ENCODE results near the gene OTOF.

DNA sequence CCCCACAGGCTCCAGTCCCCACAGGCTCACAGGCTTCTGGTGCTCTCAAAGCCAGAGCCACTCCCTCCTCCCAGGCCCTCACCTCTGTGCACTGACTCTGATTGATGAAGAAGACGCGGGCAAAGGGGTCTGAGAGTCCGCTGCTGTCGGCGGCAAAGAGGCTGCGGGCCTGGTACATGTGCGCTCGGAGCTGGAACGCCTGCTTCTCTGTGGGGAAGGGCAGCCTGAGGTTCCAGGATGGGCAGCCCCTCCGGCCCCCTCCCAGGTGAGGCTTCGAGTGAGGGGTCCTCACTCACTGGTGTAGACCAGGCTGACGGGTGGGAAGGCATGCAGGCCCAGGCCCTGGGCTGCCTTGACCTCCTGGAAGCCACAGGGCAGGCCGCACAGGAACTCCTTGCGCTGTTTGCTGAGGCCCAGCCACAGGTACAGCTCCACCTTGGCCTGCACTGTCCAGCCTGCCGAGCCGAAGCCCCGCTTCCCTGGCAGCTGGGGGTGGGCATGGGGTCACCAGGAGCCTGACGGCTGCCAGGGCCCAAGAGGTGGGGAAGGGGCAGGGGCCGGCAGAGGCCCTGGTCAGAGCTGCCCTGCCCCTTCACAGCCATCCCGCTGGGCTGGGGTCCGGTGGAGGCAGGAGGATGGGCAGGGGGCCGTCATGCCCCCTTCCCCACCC lies 2.0 kb downstream of the OTOF start:
- TF ChIP-seq, protein P1, sequence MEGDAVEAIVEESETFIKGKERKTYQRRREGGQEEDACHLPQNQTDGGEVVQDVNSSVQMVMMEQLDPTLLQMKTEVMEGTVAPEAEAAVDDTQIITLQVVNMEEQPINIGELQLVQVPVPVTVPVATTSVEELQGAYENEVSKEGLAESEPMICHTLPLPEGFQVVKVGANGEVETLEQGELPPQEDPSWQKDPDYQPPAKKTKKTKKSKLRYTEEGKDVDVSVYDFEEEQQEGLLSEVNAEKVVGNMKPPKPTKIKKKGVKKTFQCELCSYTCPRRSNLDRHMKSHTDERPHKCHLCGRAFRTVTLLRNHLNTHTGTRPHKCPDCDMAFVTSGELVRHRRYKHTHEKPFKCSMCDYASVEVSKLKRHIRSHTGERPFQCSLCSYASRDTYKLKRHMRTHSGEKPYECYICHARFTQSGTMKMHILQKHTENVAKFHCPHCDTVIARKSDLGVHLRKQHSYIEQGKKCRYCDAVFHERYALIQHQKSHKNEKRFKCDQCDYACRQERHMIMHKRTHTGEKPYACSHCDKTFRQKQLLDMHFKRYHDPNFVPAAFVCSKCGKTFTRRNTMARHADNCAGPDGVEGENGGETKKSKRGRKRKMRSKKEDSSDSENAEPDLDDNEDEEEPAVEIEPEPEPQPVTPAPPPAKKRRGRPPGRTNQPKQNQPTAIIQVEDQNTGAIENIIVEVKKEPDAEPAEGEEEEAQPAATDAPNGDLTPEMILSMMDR (IDR thresholded peaks at IDR 0.05): no peak
- TF ChIP-seq EZH2 (IDR thresholded peaks at IDR 0.05): no peak

All from neural progenitor cell (in vitro differentiated cells).